HG03095 (cell line): ENCODE measurements around the gene NBEA.

Experiments used
- ATAC-seq: cut with Tn5 transposase; IDR thresholded peaks from one replicate; pipeline ENCODE4 v1.9.1; 2021; ENCODE audit warnings: moderate library complexity; ENCODE audit not compliant: unreplicated experiment

Gene NBEA

DNA sequence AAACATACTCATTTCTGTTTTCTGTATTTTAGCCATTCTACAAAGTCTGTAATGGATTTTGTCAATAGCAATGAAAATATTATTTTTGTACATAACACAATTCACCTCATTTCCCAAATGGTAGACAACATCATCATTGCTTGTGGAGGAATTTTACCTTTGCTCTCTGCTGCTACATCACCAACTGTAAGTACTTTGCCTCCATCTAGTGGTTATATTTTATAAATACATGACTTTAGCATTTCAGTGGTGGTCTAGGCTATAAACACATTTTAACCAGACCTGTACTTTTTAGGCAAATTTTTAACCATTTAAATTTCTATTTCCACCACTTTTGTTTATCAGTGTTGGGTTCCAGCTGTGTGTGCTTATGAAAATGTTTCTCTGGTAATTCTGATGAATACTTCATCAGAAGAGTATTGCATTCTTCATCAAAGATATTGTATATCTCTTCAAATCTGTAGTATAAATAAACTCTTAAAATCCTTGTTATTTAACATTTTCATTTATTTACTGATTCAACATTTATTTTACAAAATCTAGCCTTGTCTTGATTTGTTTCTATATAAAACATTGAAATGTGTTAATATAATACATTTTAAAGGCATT is 222.4 kb downstream of the NBEA start:
- ATAC-seq: peak; percentile 70

- ATAC-seq: no peak
Observed at GRCh38 chr13:35165205-35165604, 223.1 kb downstream of the NBEA start.

DNA sequence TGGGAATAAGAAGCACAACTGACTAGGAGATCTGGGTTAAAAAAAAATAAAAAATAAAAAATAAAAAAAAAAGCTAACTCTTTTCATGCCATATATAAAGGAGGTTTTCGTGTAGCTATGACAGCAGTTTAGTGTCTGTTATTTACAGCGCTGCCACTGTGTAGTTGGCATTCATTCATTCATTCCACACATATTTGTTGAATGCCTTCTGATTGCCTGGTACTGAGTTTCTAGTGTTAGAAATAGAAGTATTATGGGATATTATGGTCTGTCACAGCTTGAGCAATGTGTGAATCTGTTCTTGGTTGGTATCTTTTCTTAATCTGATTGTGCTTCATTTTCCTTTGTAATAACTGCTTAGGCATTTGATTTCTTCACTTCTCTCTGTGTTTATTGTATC is 237.4 kb downstream of the NBEA start:
- ATAC-seq: no peak

- no peak for ATAC-seq
Observed at GRCh38 chr13:35179920-35180663, 238.0 kb downstream of the NBEA start.

DNA sequence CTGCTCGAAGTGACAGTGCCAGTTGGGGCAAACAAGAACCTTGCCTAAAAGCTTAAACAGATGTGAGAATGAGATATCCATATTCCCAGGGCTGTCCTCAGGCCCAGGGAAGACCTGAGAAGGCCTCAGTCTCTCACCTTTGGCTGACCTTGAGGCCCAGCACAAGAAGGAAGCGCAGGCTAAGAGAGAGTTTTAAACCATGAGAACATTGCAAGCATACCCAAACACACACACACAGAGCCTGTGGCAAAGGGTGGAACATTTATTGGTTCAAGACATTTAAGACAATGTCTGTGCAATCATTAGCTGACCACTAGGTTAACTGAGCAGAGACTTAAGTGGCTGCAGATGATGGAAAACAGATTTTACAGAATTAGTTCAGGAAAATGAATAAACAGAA is 248.2 kb downstream of the NBEA start:
- ATAC-seq: no peak

DNA sequence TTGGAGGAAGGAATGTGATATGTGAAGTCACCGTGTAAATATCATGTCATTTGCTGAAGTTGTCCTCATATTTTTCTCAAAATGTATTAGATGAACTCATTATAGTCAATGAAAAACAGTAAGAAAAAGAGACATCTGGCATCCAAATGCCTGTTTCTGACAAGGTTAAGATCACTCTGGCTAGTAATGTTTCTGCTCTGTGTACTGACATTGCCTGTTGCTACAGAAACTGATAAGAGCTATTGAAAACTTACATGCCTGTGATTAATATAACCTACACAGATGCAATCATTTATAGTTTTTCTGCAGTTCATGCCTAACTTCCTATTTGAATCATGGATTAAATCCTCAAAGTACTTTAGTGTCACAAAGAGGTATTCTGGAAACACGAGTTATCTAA is 249.8 kb downstream of the NBEA start:
- ATAC-seq: no peak

DNA sequence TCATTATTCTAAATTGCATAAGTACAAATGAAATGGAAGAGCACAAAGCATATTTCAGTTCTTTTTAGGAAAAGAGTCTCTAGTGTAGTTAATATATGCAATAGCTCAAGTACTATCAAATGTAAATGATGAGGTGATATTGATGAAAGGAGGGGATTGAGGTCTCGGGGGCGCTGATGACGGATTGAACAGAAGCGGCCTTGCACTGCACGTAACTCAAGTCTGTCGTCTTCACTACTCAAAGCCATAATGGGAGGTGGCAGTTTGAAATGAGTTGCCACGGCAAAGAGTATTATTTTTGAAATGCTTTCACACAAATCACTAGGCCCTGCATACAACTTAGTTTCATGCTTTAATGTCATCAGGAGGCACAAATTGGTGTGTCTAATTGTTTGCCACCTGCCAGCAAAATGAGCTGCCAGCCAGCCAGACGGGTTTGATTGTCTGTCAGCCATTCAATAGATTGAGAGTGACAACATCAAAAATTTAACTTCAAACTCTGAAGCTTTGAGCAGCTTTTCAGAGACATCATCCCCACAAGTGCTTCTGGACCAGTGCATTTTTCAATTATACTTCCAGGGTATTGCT is 256.6 kb downstream of the NBEA start:
- no peak for ATAC-seq

GRCh38 chr13:35208587-35208986 is 266.5 kb downstream of the NBEA start:
- no peak for ATAC-seq

DNA sequence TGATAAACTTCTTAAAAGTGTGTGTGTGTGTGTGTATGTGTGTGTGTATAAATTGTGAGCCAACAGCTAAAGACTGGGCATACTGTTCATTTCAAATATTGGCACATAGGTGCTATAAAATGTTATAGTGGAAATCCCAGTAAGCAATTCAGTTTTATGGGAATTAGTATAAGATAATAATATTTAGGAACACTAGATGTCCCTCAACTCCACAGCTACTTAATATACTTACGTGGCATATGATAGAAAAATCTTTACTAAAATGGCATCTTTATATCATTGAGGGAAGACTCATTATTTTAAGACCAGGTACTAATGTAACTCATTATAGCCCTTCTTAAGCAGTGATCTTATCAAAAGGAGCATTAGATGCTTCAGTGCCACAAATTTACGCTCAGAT is 268.2 kb downstream of the NBEA start:
- ATAC-seq: no peak

DNA sequence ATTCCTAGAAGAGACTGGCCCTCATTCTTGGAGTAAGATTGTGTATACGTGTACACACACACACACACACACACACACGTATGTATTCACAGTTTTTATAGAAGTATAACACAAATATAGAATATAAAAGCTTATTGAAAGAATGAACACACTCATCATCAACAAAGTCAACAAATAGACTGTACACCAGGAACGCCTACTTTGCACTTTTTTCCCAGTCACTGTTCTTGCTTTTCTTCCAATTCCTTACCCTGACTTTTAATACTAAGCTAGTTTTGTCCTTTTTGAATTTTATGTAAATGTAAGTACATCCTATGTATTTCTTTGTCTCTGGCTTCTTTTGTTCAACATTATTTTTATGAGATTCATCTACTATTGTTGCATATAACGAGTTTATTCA is 269.9 kb downstream of the NBEA start:
- ATAC-seq: no peak

DNA sequence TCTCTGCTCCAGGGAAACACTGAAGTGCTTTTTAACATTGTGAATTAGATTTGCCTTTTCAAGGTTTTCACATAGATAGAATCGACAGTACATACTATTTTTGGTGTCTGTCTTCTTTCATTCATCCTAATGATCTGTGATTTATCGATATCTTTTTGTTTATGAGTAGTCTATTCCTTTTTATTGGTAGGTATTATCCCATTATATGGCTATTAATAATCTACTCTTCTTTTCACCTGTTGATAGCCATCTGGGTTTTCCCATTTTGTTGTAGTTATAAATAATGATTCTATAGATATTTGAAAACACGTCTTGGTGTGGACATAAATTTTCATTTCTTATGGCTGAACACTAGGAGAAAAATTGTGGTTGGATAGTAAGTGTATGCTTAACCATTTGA is 271.8 kb downstream of the NBEA start:
- no peak for ATAC-seq

- ATAC-seq: no peak
Observed at GRCh38 chr13:35216131-35216530, 274.1 kb downstream of the NBEA start.

DNA sequence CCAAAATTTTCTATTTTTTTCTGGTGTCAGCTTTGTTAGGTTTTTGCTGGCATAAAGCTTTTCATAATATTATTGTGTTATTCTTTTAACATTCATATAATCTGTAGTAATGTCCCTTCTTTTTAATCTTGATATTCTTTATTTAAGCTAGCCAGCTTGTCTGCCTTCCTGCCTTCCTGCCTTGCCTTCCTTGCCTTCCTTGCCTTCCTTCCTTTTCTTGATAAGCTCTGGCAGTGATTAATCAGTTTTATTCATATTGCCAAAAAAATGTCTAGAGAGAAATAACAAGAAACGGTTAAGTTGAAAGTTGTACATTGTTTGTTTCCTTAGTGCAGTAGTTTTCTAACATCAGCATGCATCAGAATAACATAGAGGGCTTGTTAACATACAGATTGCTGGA is 277.0 kb downstream of the NBEA start:
- ATAC-seq: no peak

DNA sequence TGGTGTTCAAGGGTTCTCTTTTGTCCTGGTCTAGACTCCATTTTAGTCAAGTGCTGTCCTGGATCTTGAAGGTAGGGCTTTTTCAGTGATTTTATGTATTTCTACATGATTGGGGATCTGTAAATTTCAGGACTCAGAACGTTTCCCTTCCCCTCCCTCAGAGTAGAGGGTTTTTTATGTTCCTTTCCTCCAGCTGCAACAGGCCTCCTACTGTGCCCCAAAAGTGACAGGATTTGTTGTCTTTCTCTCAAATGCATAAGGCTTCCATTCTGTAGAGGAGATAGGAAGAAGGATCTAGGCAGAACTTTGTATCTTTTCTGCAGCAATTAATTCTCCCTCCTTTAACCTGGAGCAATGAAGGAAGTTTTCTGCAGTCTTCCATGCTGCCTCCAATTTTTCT is 283.1 kb downstream of the NBEA start:
- ATAC-seq: no peak

DNA sequence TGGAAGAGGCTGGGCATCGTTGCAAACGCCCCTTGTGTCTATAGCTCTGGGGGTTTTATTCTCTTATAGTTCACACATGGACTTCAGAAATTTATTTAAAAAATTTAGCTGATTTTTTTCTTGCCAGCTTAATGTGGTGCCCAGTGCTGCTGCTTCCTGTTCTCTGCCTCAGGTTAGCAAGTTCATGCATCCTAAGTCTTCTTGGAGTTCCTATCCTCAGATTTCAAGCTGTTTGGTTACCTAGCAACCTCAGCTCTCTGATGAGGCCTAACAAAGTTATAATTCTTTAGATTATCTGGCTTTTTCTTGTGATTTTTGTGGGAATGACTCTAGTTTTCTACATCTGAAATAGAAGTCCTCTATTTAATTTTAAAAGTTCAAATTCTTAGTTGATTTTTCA is 283.5 kb downstream of the NBEA start:
- no peak for ATAC-seq

- ATAC-seq: no peak
Observed at GRCh38 chr13:35228536-35228935, 286.5 kb downstream of the NBEA start.

DNA sequence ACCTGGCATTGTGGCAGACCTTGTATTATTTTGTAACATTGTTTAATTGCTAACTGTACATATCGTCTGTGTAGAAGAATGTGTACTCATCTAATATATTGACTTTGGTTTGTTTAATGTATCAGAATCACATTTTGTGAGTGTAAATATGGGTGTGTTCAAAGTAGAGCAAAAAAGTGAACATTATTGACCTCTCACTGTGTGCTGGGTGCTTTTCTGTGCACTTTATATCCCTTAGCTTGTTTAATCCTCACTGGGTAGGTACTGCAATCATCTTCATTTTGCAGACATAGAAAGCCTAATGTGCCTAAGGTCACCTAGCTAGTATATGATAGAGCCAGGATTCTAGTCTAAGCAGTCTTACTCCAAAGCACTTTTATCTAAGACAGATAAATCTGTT is 289.4 kb downstream of the NBEA start:
- ATAC-seq: no peak

GRCh38 chr13:35238274-35238673 is 296.2 kb downstream of the NBEA start:
- no peak for ATAC-seq

GRCh38 chr13:35252536-35253205 is 310.6 kb downstream of the NBEA start:
- ATAC-seq: peak; percentile 55

GRCh38 chr13:35255241-35255640 is 313.2 kb downstream of the NBEA start:
- ATAC-seq: no peak

- ATAC-seq: no peak
Observed at GRCh38 chr13:35256459-35257148, 314.5 kb downstream of the NBEA start.
